Endothelial cell of umbilical vein (primary cell): ENCODE data around the gene SARS1. TPM values are rescaled to one million over a fixed set of nuclear protein-coding genes. Genes with fewer than 3 reads are reported as not detected.

Source experiments
- BruUV-seq: library from RNA; stranded (reverse); fragments of 400-500 nt; replicated peaks from 2 replicates; lab custom pipeline; 2021; lab: Mats Ljungman, UMichigan
- CTCF ChIA-PET: fragments of 300-600, 350-600 bp; sonication (Branson Sonifier 250); formaldehyde crosslinking; loops from one replicate; lab custom pipeline; 2021; ENCODE audit warnings: antibody characterized with exemption, inconsistent platforms; lab: Charles Lee
- POLR2A ChIA-PET: fragments of 300-600, 350-600 bp; sonication (Branson Sonifier 250); formaldehyde crosslinking; loops from one replicate; lab custom pipeline; 2021; ENCODE audit warnings: antibody characterized with exemption, inconsistent platforms; lab: Charles Lee
- DNase-seq: peaks from one replicate; pipeline ENCODE4 v3.0.0-alpha.2; 2011; ENCODE audit warnings: low read depth, low spot score
- FAIRE-seq: peaks from 2 replicates; lab custom pipeline; 2011; peaks lifted over from hg19 to GRCh38; lab: Jason Lieb, UNC
- H2AFZ ChIP-seq: 2 replicates; pipeline ENCODE4 v1.6.0; 2012; ENCODE audit warnings: low read depth, low read length, control low read depth, inconsistent platforms
- H3K27ac ChIP-seq: 2 replicates; pipeline ENCODE4 v1.5.1; 2011; ENCODE audit warnings: low read depth, mild to moderate bottlenecking, control low read depth, low read length, moderate library complexity; ENCODE audit not compliant: insufficient read depth
- H3K27me3 ChIP-seq, 2 experiments: 2 replicates each; pipeline versions ENCODE4 v1.6.0 to v1.6.1; 2011; ENCODE audit warnings: low read length in 2 of 2, mixed read lengths in 1 of 2; ENCODE audit not compliant: control insufficient read depth in 2 of 2, insufficient read depth in 2 of 2
- H3K36me3 ChIP-seq, 2 experiments: 2 replicates in 1 of 2; 3 replicates in 1 of 2; pipeline ENCODE4 v1.5.1; 2011; ENCODE audit warnings: low read length in 2 of 2, mild to moderate bottlenecking in 1 of 2, moderate library complexity in 1 of 2; ENCODE audit not compliant: control insufficient read depth in 2 of 2, insufficient read depth in 2 of 2; ENCODE audit errors: extremely low read depth in 1 of 2
- H3K4me1 ChIP-seq: 3 replicates; pipeline ENCODE4 v1.5.1; 2011; ENCODE audit warnings: mild to moderate bottlenecking, low read length; ENCODE audit not compliant: control insufficient read depth, insufficient read depth; ENCODE audit errors: extremely low read depth
- H3K4me2 ChIP-seq: 2 replicates; pipeline ENCODE4 v1.6.1; 2011; ENCODE audit warnings: low read length, control low read depth, mixed read lengths; ENCODE audit not compliant: insufficient read depth
- H3K4me3 ChIP-seq, 3 experiments: fragments of 200-600 bp in 1 of 3; sonication (generic), shearing (Covaris generic) in 1 of 3; replicated peaks in 1 of 3; 2 replicates each; pipeline ENCODE4 v1.5.1; 2011 to 2016; ENCODE audit warnings: control low read depth in 3 of 3, low read length in 3 of 3, mild to moderate bottlenecking in 2 of 3, inconsistent platforms in 1 of 3, low read depth in 1 of 3, moderate library complexity in 1 of 3; ENCODE audit not compliant: insufficient read depth in 1 of 3
- H3K79me2 ChIP-seq: 2 replicates; pipeline ENCODE4 v1.6.0; 2012; ENCODE audit warnings: low read length, inconsistent platforms; ENCODE audit not compliant: control insufficient read depth, insufficient read depth
- H3K9ac ChIP-seq: replicated peaks from 2 replicates; pipeline ENCODE3; 2011; ENCODE audit warnings: low read length, control low read depth; ENCODE audit not compliant: insufficient read depth; ENCODE audit errors: extremely low read depth
- H3K9me1 ChIP-seq: replicated peaks from 3 replicates; pipeline ENCODE4 v1.6.0; 2011; ENCODE audit warnings: mild to moderate bottlenecking, low read length; ENCODE audit not compliant: control insufficient read depth, insufficient read depth; ENCODE audit errors: extremely low read depth
- H3K9me3 ChIP-seq: replicated peaks from 2 replicates; pipeline ENCODE4 v1.5.1; 2012; ENCODE audit warnings: low read length, inconsistent platforms; ENCODE audit not compliant: control insufficient read depth, insufficient read depth
- H4K20me1 ChIP-seq: replicated peaks from 2 replicates; pipeline ENCODE3; 2011; ENCODE audit warnings: mild to moderate bottlenecking, low read length; ENCODE audit not compliant: control insufficient read depth, insufficient read depth; ENCODE audit errors: extremely low read depth
- EZH2 ChIP-seq: IDR thresholded peaks from 2 replicates; pipeline ENCODE4 v1.6.1; 2012; ENCODE audit warnings: borderline replicate concordance, low read depth, mild to moderate bottlenecking, moderate library complexity, low read length, inconsistent platforms; ENCODE audit not compliant: severe bottlenecking
- FOS ChIP-seq: IDR thresholded peaks from 2 replicates; pipeline ENCODE4 v1.6.1; 2011; ENCODE audit warnings: mild to moderate bottlenecking, low read length, moderate library complexity, borderline replicate concordance; ENCODE audit not compliant: insufficient read depth
- GATA2 ChIP-seq: IDR thresholded peaks from 2 replicates; pipeline ENCODE4 v1.7.0; 2011; ENCODE audit warnings: low read depth, mild to moderate bottlenecking, moderate library complexity, mixed read lengths, low read length; ENCODE audit not compliant: insufficient read length, insufficient read depth
- JUN ChIP-seq: IDR thresholded peaks from 2 replicates; pipeline ENCODE4 v1.6.1; 2011; ENCODE audit warnings: borderline replicate concordance, low read depth; ENCODE audit not compliant: insufficient read length, insufficient read depth
- MYC ChIP-seq: IDR thresholded peaks from one replicate; pipeline ENCODE4 v1.6.1; 2011; ENCODE audit warnings: mild to moderate bottlenecking, low read depth, low read length
- POLR2A ChIP-seq: IDR thresholded peaks from 2 replicates; pipeline ENCODE4 v1.6.1; 2012; ENCODE audit warnings: low read depth, mild to moderate bottlenecking, control low read depth, low read length
- POLR2AphosphoS5 ChIP-seq: IDR thresholded peaks from 2 replicates; pipeline ENCODE4 v1.6.1; 2012; ENCODE audit warnings: low read depth, mild to moderate bottlenecking, control low read depth, low read length, moderate library complexity; ENCODE audit not compliant: insufficient read depth
- dilution Hi-C: fragments of 300-500 bp; cut with MboI; formaldehyde crosslinking; loops from one replicate; pipeline ENCODE4 v1.15.0; 2019; ENCODE audit warnings: low sequenced_read_pairs; ENCODE audit not compliant: extremely low pct_ligation_motif_present
- intact Hi-C: fragments of 100-400 bp; cut with micrococcal nuclease; formaldehyde crosslinking; loops from one replicate; pipeline ENCODE4 v1.10.0; 2022
- polyA plus RNA-seq, 4 experiments: library from polyadenylated mRNA; depleted of rRNA in 3 of 4; stranded (reverse) in 3 of 4; unstranded in 1 of 4; fragments of >200 nt; gene quantifications; 2 replicates each; pipeline versions ENCODE4 v1.2.1 to v1.2.3, GENCODE V29; 2011 to 2012; ENCODE audit warnings: missing spikeins in 1 of 4
- total RNA-seq: library from RNA; stranded (reverse); gene quantifications from 2 replicates; pipeline ENCODE4 v1.2.3, GENCODE V29; 2021
- TF ChIP-seq, protein P1 (sequence below), 2 donors: IDR thresholded peaks; 1 replicate in 1 of 2; 2 replicates in 1 of 2; pipeline ENCODE4 v1.5.1; 2011; ENCODE audit warnings: low read length in 2 of 2, mild to moderate bottlenecking in 2 of 2, moderate library complexity in 2 of 2, control low read depth in 1 of 2, inconsistent platforms in 1 of 2, low read depth in 1 of 2; ENCODE audit not compliant: insufficient read depth in 1 of 2; ENCODE audit errors: extremely low read depth in 1 of 2
- TF ChIP-seq, protein P2 (sequence below): IDR thresholded peaks from 2 replicates; pipeline ENCODE4 v1.6.1; 2011; ENCODE audit not compliant: insufficient read depth, insufficient read length

The SARS1 gene
- total and polyA plus RNA-seq, 2 donors (not counting 3 experiments of a cell fraction or from before 2014, with no cell fraction given) = 110 to 178 TPM

DNA sequence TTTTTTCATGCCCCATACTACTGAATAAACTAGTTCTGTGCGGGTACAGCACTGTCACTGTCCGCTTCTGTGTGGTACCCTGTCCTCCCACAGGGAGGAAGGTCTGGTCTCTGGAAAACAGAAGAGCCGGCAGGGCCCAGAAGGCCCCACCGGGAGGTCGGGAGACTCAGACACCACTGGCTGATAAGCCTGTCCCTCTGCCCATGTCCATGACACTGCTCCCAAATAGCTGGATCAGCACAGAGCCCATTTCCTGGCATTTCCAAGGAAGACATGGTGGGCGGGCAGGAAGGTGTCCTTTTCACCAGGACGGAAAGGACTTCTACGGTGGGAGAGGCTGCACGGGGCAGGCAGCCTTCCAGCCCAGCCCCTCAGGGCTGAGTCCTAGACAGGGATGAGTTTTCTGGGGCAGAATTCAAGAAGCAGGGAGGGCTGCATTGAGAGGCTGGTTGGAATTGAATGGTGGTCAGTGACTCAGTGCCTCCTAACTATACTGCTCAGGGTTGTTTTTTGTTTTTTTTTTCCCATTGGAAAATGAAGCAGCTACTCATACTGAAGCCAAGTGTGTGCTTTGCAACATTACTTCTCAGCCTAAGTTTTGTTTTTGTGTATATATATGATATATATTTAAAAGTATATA lies 62.1 kb downstream of the SARS1 start:
- no peaks in the 10 kb centered on the region for H3K4me1 ChIP-seq
- ChIA-PET POLR2A (no interaction called here), CTCF (interaction anchor here (0.7 to 4.8 kb wide), 6 partner anchors 10 to 257 kb away, joined by 3 to 282 read pairs (median 7); partner anchors contain the start of gene SORT1)
- H3K4me3 ChIP-seq = no peak overlapping the region
- no peak for FAIRE-seq
- dilution Hi-C loops (no loop called here), intact Hi-C loops (loop anchor here (10.0 kb wide), 1 partner anchor 209 kb away; the partner anchor contains the start of gene ATXN7L2)
- no TSS peak for BruUV-seq
- no peak overlapping the region for H2AFZ ChIP-seq
- H3K27me3 ChIP-seq = no peaks in the 10 kb centered on the region
- no peaks in the 10 kb centered on the region for H4K20me1 ChIP-seq
- no peak overlapping the region for H3K9ac ChIP-seq
- no peaks in the 10 kb centered on the region for H3K9me1 ChIP-seq
- no peak for DNase-seq
- no peaks in the 10 kb centered on the region for H3K36me3 ChIP-seq
- no peak for TF ChIP-seq FOS
- no peak for TF ChIP-seq EZH2
- no peak for TF ChIP-seq JUN
- TF ChIP-seq MYC = no peak
- no peak for TF ChIP-seq GATA2
- TF ChIP-seq, protein P1, sequence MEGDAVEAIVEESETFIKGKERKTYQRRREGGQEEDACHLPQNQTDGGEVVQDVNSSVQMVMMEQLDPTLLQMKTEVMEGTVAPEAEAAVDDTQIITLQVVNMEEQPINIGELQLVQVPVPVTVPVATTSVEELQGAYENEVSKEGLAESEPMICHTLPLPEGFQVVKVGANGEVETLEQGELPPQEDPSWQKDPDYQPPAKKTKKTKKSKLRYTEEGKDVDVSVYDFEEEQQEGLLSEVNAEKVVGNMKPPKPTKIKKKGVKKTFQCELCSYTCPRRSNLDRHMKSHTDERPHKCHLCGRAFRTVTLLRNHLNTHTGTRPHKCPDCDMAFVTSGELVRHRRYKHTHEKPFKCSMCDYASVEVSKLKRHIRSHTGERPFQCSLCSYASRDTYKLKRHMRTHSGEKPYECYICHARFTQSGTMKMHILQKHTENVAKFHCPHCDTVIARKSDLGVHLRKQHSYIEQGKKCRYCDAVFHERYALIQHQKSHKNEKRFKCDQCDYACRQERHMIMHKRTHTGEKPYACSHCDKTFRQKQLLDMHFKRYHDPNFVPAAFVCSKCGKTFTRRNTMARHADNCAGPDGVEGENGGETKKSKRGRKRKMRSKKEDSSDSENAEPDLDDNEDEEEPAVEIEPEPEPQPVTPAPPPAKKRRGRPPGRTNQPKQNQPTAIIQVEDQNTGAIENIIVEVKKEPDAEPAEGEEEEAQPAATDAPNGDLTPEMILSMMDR (IDR thresholded peaks at IDR 0.05; ENCODE audit: extremely low read depth in 1 of 2, insufficient read depth in 1 of 2, low read depth in 1 of 2, low read length in 2 of 2) = no peak
- no peak for TF ChIP-seq POLR2A
- TF ChIP-seq, protein P2, sequence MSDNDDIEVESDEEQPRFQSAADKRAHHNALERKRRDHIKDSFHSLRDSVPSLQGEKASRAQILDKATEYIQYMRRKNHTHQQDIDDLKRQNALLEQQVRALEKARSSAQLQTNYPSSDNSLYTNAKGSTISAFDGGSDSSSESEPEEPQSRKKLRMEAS = no peak
- no peak for TF ChIP-seq POLR2AphosphoS5
- no peak overlapping the region for H3K4me2 ChIP-seq
- H3K79me2 ChIP-seq = no peaks in the 10 kb centered on the region
- H3K9me3 ChIP-seq = no peaks in the 10 kb centered on the region
- H3K27ac ChIP-seq = no peak overlapping the region
